Ascending aorta (tissue), 2 donors: ENCODE results near the gene PHYH. TPM values are rescaled to one million over a fixed set of nuclear protein-coding genes. Genes with fewer than 3 reads are reported as not detected.
A peak's percentile ranks its signal among the peaks of the same experiment; 100 is the strongest.
"Not testable (repeated sequence)": the region's sequence is repeated elsewhere in the genome, so short reads cannot be mapped to it uniquely, and the experiment has no call there.

Experiments used
- DNase-seq, 2 donors: peaks; one replicate each; pipeline ENCODE4 v3.0.0-alpha.2; 2019; ENCODE audit warnings: low spot score in 2 of 2
- H3K27ac ChIP-seq, 2 donors: fragments of 200-600 bp; sonication (generic); one replicate each; pipeline ENCODE4 v1.5.1; 2016 to 2017; ENCODE audit warnings: mild to moderate bottlenecking in 1 of 2
- H3K27me3 ChIP-seq: fragments of 200-600 bp; sonication (generic); one replicate; pipeline ENCODE4 v1.5.1; 2017
- H3K36me3 ChIP-seq, 2 donors: fragments of 200-600 bp; sonication (generic); one replicate each; pipeline ENCODE4 v1.5.1; 2016
- H3K4me1 ChIP-seq, 2 donors: fragments of 200-600 bp; sonication (generic); one replicate each; pipeline ENCODE4 v1.5.1; 2016 to 2017; ENCODE audit warnings: mild to moderate bottlenecking in 1 of 2
- H3K4me3 ChIP-seq, 2 donors: fragments of 200-600 bp; sonication (generic); one replicate each; pipeline ENCODE4 v1.5.1; 2016 to 2017; ENCODE audit warnings: mild to moderate bottlenecking in 1 of 2
- H3K9me3 ChIP-seq, 2 donors: fragments of 200-600 bp; sonication (generic); one replicate each; pipeline ENCODE4 v1.5.1; 2016
- intact Hi-C: fragments of 100-400 bp; cut with DNase I; formaldehyde crosslinking; loops from one replicate; pipeline ENCODE4 v1.15.1; 2023
- total RNA-seq: library from RNA; depleted of rRNA; stranded (reverse); fragments of >200 nt; gene quantifications from one replicate; pipeline ENCODE4 v1.1.0, GENCODE V29; 2016
- TF ChIP-seq, protein P1 (sequence below), 3 experiments: fragments of 200-600 bp in 2 of 3; fragments of 450-650 bp in 1 of 3; sonication (generic) in 2 of 3; IDR thresholded peaks; one replicate each; pipeline ENCODE4 v1.5.1; 2016 to 2019; ENCODE audit warnings: antibody characterized with exemption in 3 of 3, mild to moderate bottlenecking in 1 of 3, moderate library complexity in 1 of 3

Gene PHYH
- total RNA-seq, 1 donor from 2014 or later, result 22.0 TPM

- no peak overlapping the region for H3K4me3 ChIP-seq
- no peaks in the 10 kb centered on the region for H3K4me1 ChIP-seq
- H3K27me3 ChIP-seq, result no peaks in the 10 kb centered on the region
- no peaks in the 10 kb centered on the region for H3K36me3 ChIP-seq
- H3K9me3 ChIP-seq, result no peaks in the 10 kb centered on the region
- TF ChIP-seq, protein P1, sequence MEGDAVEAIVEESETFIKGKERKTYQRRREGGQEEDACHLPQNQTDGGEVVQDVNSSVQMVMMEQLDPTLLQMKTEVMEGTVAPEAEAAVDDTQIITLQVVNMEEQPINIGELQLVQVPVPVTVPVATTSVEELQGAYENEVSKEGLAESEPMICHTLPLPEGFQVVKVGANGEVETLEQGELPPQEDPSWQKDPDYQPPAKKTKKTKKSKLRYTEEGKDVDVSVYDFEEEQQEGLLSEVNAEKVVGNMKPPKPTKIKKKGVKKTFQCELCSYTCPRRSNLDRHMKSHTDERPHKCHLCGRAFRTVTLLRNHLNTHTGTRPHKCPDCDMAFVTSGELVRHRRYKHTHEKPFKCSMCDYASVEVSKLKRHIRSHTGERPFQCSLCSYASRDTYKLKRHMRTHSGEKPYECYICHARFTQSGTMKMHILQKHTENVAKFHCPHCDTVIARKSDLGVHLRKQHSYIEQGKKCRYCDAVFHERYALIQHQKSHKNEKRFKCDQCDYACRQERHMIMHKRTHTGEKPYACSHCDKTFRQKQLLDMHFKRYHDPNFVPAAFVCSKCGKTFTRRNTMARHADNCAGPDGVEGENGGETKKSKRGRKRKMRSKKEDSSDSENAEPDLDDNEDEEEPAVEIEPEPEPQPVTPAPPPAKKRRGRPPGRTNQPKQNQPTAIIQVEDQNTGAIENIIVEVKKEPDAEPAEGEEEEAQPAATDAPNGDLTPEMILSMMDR (IDR thresholded peaks at IDR 0.05), result no peak
- no peak for DNase-seq
- no peak overlapping the region for H3K27ac ChIP-seq
- intact Hi-C loops, result no loop called here
These were observed 52.1 kb downstream of the PHYH start for GRCh38 chr10:13247784-13248183.

GRCh38 chr10:13247246-13247645 is 52.6 kb downstream of the PHYH start:
- Histone ChIP-seq H3K9me3 (no peaks in the 10 kb centered on the region), H3K27ac (no peak overlapping the region), H3K36me3 (no peaks in the 10 kb centered on the region), H3K27me3 (no peaks in the 10 kb centered on the region), H3K4me1 (no peaks in the 10 kb centered on the region), H3K4me3 (no peak overlapping the region)
- DNase-seq, result no peak
- TF ChIP-seq, protein P1 (IDR thresholded peaks at IDR 0.05), result no peak
- intact Hi-C loops, result no loop called here

DNA sequence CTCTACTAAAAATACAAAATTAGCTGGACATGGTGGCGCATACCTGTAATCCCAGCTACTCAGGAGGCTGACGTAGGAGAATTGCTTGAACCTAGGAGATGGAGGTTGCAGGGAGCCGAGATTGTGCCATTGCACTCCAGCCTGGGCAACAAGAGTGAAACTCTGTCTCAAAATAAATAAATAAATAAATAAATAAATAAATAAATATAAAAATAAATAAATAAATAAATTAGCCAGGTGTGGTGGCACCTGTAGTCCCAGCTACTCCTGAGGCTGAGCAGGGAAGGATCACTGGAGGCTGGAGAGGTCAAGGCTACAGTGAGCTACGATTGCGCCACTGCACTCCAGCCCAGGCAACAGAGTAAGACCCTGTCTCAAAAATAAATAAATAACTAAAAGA is 57.6 kb downstream of the PHYH start:
- DNase-seq, intact Hi-C loops, H3K36me3 ChIP-seq, H3K4me3 ChIP-seq, H3K27ac ChIP-seq, H3K9me3 ChIP-seq, H3K4me1 ChIP-seq, H3K27me3 ChIP-seq: not testable (repeated sequence)

GRCh38 chr10:13241613-13242012 is 58.3 kb downstream of the PHYH start:
- H3K4me3 ChIP-seq, result no peak overlapping the region
- no peak for DNase-seq

DNA sequence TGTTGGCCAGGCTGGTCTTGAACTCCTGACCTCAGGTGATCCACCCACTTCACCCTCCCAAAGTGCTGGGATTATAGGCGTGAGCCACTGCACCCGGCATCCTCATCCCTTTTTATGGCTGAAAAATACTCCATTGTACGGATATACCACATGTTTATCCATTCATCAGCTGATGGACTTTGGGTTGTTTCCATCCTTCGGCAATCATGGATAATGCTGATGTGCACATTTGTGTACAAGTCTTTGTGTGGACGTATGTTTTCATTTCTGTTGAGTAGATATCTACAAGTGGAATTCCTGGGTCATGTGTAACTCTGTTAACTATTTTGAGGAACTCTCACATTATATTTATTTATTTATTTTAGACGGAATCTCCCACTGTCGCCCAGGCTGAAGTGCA is 59.9 kb downstream of the PHYH start:
- DNase-seq, result peak in 1 of 2 donors; percentile 12
- Histone ChIP-seq H3K27me3 (no peaks in the 10 kb centered on the region), H3K9me3 (no peaks in the 10 kb centered on the region), H3K36me3 (no peaks in the 10 kb centered on the region), H3K4me1 (no peaks in the 10 kb centered on the region), H3K4me3 (no peak overlapping the region), H3K27ac (no peak overlapping the region)
- intact Hi-C loops, result no loop called here
- TF ChIP-seq, protein P1 (IDR thresholded peaks at IDR 0.05), result no peak

More at GRCh38 chr10:13241613-13242012, 58.3 kb downstream of the PHYH start:
- H3K27ac ChIP-seq, result no peak overlapping the region
- no peaks in the 10 kb centered on the region for H3K36me3 ChIP-seq
- H3K9me3 ChIP-seq, result no peaks in the 10 kb centered on the region
- intact Hi-C loops, result no loop called here
- H3K27me3 ChIP-seq, result no peaks in the 10 kb centered on the region
- TF ChIP-seq, protein P1 (IDR thresholded peaks at IDR 0.05), result no peak
- H3K4me1 ChIP-seq, result no peaks in the 10 kb centered on the region

DNA sequence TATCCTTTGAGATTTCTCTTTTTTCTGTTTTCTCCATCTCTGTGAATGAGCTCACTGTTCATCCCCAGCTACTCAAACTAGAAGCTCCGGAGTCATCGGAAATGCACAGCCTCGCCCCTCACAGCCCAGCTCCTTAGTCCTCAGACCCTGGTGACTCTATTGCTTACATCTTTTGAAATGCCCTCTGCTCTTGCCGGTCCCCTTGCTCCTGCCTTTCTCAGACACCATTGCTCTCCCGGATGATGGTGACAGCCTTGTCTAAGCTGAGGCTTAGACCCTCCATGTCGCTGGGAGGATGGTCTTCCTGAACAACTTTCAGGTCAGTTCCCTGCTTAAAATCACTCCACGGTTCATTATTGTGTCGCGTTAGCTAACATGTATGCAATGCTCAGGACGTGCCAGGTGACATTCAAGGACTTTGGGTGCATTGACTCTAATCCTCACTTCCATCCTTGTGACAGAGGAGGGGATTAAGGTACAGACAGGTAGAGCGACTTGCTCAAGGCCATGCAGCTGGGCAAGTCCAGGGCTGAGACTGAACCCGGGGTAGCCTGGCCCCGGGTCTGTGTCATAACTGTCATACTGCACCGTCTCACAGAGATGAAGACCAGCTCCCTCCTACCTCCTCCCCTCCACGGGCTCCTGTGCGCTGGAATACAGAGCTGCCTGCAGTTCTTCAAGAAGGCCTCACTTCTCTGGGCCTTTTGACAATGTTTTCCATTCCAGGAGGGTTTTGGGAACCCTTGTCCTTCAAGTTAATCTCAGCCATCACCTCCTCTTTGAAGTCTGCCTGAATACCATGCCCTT is 61.4 kb downstream of the PHYH start:
- H3K4me3 ChIP-seq, result no peak overlapping the region
- DNase-seq, result peak in 1 of 2 donors; percentile 50
- no peaks in the 10 kb centered on the region for H3K36me3 ChIP-seq
- TF ChIP-seq, protein P1 (IDR thresholded peaks at IDR 0.05), result no peak
- intact Hi-C loops, result no loop called here
- no peaks in the 10 kb centered on the region for H3K9me3 ChIP-seq
- no peaks in the 10 kb centered on the region for H3K4me1 ChIP-seq
- H3K27ac ChIP-seq, result no peak overlapping the region
- H3K27me3 ChIP-seq, result no peaks in the 10 kb centered on the region
